GM21381 (cell line): ENCODE data around the gene DMPK.
A peak's percentile ranks its signal among the peaks of the same experiment; 100 is the strongest.

Source experiments
- ATAC-seq: cut with Tn5 transposase; IDR thresholded peaks from one replicate; pipeline ENCODE4 v1.9.1; 2021; ENCODE audit warnings: mild to moderate bottlenecking, moderate library complexity; ENCODE audit not compliant: unreplicated experiment

The DMPK gene

GRCh38 chr19:45789035-45789786, 6.9 kb upstream of the DMPK start:
- ATAC-seq = no peak

- ATAC-seq = no peak
These were observed 4.2 kb upstream of the DMPK start for GRCh38 chr19:45786533-45786894.

- ATAC-seq = no peak
These were observed 3.7 kb upstream of the DMPK start for GRCh38 chr19:45785781-45786532.

GRCh38 chr19:45785097-45785496, 2.8 kb upstream of the DMPK start:
- ATAC-seq = no peak

- ATAC-seq = no peak
These were observed 1.8 kb upstream of the DMPK start for GRCh38 chr19:45784096-45784495.

- ATAC-seq = no peak
These were observed 813 bp upstream of the DMPK start for GRCh38 chr19:45782820-45783785.

- ATAC-seq = no peak
These were observed 802 bp downstream of the DMPK start for GRCh38 chr19:45781214-45782161.

GRCh38 chr19:45780448-45781213, 1.7 kb downstream of the DMPK start:
- ATAC-seq = no peak

- ATAC-seq = no peak
These were observed 2.2 kb downstream of the DMPK start for GRCh38 chr19:45780146-45780447.

- peak; percentile 78 for ATAC-seq
These were observed 2.8 kb downstream of the DMPK start for GRCh38 chr19:45779231-45780145.

GRCh38 chr19:45778010-45778661, 4.2 kb downstream of the DMPK start:
- no peak for ATAC-seq

GRCh38 chr19:45777395-45777961, 4.8 kb downstream of the DMPK start:
- ATAC-seq = no peak

- ATAC-seq = no peak
These were observed 7.5 kb downstream of the DMPK start for GRCh38 chr19:45774765-45775164.

GRCh38 chr19:45773384-45773783, 8.9 kb downstream of the DMPK start:
- ATAC-seq = no peak

GRCh38 chr19:45772912-45773311, 9.4 kb downstream of the DMPK start:
- no peak for ATAC-seq

GRCh38 chr19:45772130-45772840, 10.0 kb downstream of the DMPK start:
- no peak for ATAC-seq

- ATAC-seq = no peak
These were observed 10.9 kb downstream of the DMPK start for GRCh38 chr19:45771311-45771933.
